A673 (cell line): ENCODE results near the gene MRPS23. TPM values are rescaled to one million over a fixed set of nuclear protein-coding genes. Genes with fewer than 3 reads are reported as not detected.

ENCODE experiments used
- BruUV-seq: library from RNA; stranded (reverse); fragments of 400-500 nt; replicated peaks from 2 replicates; lab custom pipeline; 2021; lab: Mats Ljungman, UMichigan
- CTCF ChIA-PET: fragments of 300-600 bp; sonication (Branson Sonifier 250); formaldehyde crosslinking; loops from one replicate; lab custom pipeline; 2022; ENCODE audit warnings: antibody characterized with exemption; lab: Charles Lee
- POLR2A ChIA-PET: fragments of 300-600 bp; sonication (Branson Sonifier 250); formaldehyde crosslinking; loops from one replicate; lab custom pipeline; 2022; ENCODE audit warnings: antibody characterized with exemption; ENCODE audit not compliant: low non-redundant PET; lab: Charles Lee
- DNase-seq: peaks from one replicate; pipeline ENCODE4 v3.0.0-alpha.2; 2015; ENCODE audit warnings: low spot score
- H3K27ac ChIP-seq: fragments of 200-600 bp; sonication (generic); 2 replicates; pipeline ENCODE4 v1.5.1; 2016; ENCODE audit warnings: mixed run types, low read depth, mild to moderate bottlenecking, mixed read lengths, antibody characterized with exemption, low read length; ENCODE audit not compliant: poor library complexity, severe bottlenecking
- H3K27me3 ChIP-seq: fragments of 200-600 bp; sonication (generic); replicated peaks from 2 replicates; pipeline ENCODE4 v1.6.1; 2017; ENCODE audit warnings: mixed run types, low read depth, mild to moderate bottlenecking, mixed read lengths, antibody characterized with exemption, low read length; ENCODE audit not compliant: insufficient read depth, poor library complexity
- H3K36me3 ChIP-seq: fragments of 200-600 bp; sonication (generic); 2 replicates; pipeline ENCODE4 v1.6.1; 2016; ENCODE audit warnings: mixed run types, mild to moderate bottlenecking, mixed read lengths, antibody characterized with exemption, low read length; ENCODE audit not compliant: insufficient read depth, poor library complexity, severe bottlenecking
- H3K4me1 ChIP-seq: fragments of 200-600 bp; sonication (generic); 2 replicates; pipeline ENCODE4 v1.6.1; 2017; ENCODE audit warnings: mixed run types, mild to moderate bottlenecking, mixed read lengths, antibody characterized with exemption, low read length; ENCODE audit not compliant: insufficient read depth, poor library complexity, severe bottlenecking
- H3K4me3 ChIP-seq: fragments of 200-600 bp; sonication (generic); 2 replicates; pipeline ENCODE4 v1.5.1; 2016; ENCODE audit warnings: low read depth, mixed run types, mild to moderate bottlenecking, mixed read lengths, low read length; ENCODE audit not compliant: poor library complexity, severe bottlenecking
- H3K9me3 ChIP-seq: fragments of 200-600 bp; sonication (generic); 2 replicates; pipeline ENCODE4 v1.6.1; 2016; ENCODE audit warnings: mixed run types, low read depth, mild to moderate bottlenecking, mixed read lengths, antibody characterized with exemption, low read length; ENCODE audit not compliant: poor library complexity, severe bottlenecking
- EZH2 ChIP-seq: fragments of 200-600 bp; sonication (generic); IDR thresholded peaks from 2 replicates; pipeline ENCODE4 v1.6.1; 2017; ENCODE audit warnings: borderline replicate concordance, low read depth, mild to moderate bottlenecking, mixed read lengths, antibody characterized with exemption, low read length; ENCODE audit not compliant: poor library complexity, severe bottlenecking
- intact Hi-C: fragments of 100-400 bp; cut with micrococcal nuclease; formaldehyde crosslinking; loops from one replicate; pipeline ENCODE4 v1.10.0; 2022; ENCODE audit not compliant: unreplicated experiment
- total RNA-seq: library from RNA; stranded (reverse); gene quantifications from 2 replicates; pipeline ENCODE4 v1.2.3, GENCODE V29; 2021
- TF ChIP-seq, protein P1 (sequence below): fragments of 300-800, 200-600 bp; sonication (generic); conservative IDR thresholded peaks from 2 replicates; pipeline ENCODE4 v1.5.1; 2017; ENCODE audit warnings: low read depth, mild to moderate bottlenecking, antibody characterized with exemption, low read length, moderate library complexity, mixed read lengths

MRPS23 gene
- total RNA-seq, 1 experiment from 2014 or later: 94.2 TPM

DNA sequence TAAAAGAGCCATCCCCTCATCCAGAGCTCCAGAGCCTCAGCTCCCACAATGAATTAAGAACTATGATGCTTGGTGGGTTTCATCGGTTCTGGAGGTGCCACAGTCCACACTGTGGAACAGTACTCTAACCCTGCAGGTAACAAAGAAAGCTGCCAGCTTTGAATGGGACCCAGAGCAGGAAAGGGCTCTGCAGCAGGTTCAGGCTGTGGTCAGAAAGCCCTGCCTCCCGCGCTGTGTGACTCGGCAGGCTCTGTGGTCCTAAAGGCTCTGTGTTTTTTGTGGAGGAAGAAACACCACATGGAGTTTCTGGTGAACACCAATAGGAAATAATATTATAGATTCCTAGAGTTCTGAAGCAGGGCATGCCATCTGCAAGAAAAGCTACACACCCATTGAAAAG lies 32.5 kb downstream of the MRPS23 start:
- peaks cover 18% of the 10 kb centered on the region for H3K4me1 ChIP-seq
- H3K36me3 ChIP-seq: no peaks in the 10 kb centered on the region
- H3K27ac ChIP-seq: no peak overlapping the region
- CTCF ChIA-PET: no interaction called here
- no peaks in the 10 kb centered on the region for H3K9me3 ChIP-seq
- intact Hi-C loops: loop anchor here (10.0 kb wide), 1 partner anchor 392 kb away; no protein-coding TSS in a partner anchor
- POLR2A ChIA-PET: no interaction called here
- BruUV-seq: no TSS peak
- TF ChIP-seq, protein P1, sequence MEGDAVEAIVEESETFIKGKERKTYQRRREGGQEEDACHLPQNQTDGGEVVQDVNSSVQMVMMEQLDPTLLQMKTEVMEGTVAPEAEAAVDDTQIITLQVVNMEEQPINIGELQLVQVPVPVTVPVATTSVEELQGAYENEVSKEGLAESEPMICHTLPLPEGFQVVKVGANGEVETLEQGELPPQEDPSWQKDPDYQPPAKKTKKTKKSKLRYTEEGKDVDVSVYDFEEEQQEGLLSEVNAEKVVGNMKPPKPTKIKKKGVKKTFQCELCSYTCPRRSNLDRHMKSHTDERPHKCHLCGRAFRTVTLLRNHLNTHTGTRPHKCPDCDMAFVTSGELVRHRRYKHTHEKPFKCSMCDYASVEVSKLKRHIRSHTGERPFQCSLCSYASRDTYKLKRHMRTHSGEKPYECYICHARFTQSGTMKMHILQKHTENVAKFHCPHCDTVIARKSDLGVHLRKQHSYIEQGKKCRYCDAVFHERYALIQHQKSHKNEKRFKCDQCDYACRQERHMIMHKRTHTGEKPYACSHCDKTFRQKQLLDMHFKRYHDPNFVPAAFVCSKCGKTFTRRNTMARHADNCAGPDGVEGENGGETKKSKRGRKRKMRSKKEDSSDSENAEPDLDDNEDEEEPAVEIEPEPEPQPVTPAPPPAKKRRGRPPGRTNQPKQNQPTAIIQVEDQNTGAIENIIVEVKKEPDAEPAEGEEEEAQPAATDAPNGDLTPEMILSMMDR: no peak
- no peak for TF ChIP-seq EZH2
- peaks cover 6% of the 10 kb centered on the region for H3K27me3 ChIP-seq
- no peak overlapping the region for H3K4me3 ChIP-seq
- no peak for DNase-seq

DNA sequence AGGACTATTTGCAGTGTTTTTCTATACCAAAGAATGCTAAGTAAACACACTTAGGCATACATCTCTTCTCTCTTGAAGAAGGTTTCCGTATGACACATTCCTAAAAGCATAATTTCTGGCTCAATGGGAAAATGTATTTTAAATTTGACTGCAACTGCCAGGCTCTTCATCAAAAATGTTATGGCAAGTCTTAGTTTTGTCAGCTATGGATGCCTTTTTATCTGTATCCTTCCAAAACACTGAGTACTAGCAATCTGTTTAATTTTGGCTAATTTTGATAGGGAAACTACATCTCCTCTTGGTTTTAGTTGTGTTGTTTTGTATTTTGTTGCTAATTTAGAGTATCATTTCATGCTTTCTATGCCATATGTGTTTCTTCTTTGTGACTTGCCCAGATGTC lies 35.4 kb downstream of the MRPS23 start:
- peaks cover 33% of the 10 kb centered on the region for H3K4me1 ChIP-seq
- intact Hi-C loops: loop anchor here (10.0 kb wide), 1 partner anchor 390 kb away; no protein-coding TSS in a partner anchor
- TF ChIP-seq, protein P1: no peak
- no peak for TF ChIP-seq EZH2
- ChIA-PET CTCF (no interaction called here), POLR2A (no interaction called here)
- DNase-seq: no peak
- no peaks in the 10 kb centered on the region for H3K9me3 ChIP-seq
- no peak overlapping the region for H3K27ac ChIP-seq
- peaks cover 6% of the 10 kb centered on the region for H3K27me3 ChIP-seq
- no peaks in the 10 kb centered on the region for H3K36me3 ChIP-seq
- no peak overlapping the region for H3K4me3 ChIP-seq
- no TSS peak for BruUV-seq

DNA sequence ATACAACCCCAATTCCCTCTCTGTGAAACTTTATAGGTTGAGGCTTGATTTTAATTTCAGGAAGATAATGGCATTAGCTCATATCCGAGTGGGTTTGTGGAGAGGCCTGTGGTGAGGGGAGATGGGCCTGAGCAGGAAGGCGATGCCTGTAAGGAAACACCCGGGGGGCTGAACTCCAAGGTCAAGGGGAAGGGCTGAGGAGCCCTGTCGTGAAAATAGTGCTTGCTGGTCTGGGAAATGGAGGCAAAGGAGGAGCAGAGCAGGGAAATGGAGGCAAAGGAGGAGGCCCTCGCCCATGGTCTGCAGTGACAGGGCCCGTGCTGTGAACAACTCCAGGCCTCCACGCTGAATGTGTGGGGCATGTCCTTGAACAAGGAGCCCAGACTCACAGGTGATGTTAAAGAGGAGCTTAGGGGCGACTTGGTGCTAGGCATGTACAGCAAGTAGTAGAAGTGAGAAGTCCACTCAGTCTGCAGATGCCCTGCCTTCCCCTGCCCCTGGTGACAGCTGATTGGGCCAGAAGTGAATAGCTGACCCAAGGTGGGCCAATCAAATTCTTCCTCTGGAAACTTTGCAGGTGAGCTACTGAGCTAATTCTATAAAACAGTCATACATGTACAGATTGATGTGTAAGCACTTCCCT lies 38.1 kb downstream of the MRPS23 start:
- peak overlapping the region; percentile 68 for H3K27ac ChIP-seq
- H3K27me3 ChIP-seq: peaks cover 6% of the 10 kb centered on the region
- no peaks in the 10 kb centered on the region for H3K9me3 ChIP-seq
- no TSS peak for BruUV-seq
- peaks cover 43% of the 10 kb centered on the region for H3K4me1 ChIP-seq
- no peak overlapping the region for H3K4me3 ChIP-seq
- CTCF ChIA-PET: interaction anchor here (2.0 kb wide), 1 partner anchor 21 kb away, joined by 6 read pairs; no protein-coding TSS in a partner anchor
- POLR2A ChIA-PET: interaction anchor here (0.5 kb wide), 1 partner anchor 685 kb away, joined by 3 read pairs; no protein-coding TSS in a partner anchor
- no peaks in the 10 kb centered on the region for H3K36me3 ChIP-seq
- intact Hi-C loops: loop anchor here (10.0 kb wide), 1 partner anchor 387 kb away; no protein-coding TSS in a partner anchor
- DNase-seq: no peak
- TF ChIP-seq EZH2: no peak
- TF ChIP-seq, protein P1: no peak
